ENCODE data around the gene FES.

DNA sequence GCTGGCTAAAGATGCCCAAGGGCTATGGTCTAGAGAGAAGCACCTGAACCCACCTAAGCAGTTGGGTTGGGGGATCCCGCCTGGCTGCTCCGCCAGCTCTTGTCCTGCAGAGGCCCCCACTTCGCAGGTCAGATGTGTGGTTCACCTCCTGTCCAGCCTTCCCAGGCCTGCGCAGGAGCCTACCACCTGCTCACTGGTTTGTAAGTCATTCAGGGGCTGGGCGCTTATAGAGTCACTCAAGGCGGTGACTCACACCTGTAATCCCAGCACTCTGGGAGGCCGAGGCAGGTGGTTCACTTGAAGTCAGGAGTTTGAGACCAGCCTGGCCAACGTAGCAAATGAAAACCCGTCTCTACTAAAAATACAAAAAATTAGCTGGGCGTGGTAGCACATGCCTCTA, 19.8 kb upstream of the FES start:
- TF ChIP-seq, protein P1, sequence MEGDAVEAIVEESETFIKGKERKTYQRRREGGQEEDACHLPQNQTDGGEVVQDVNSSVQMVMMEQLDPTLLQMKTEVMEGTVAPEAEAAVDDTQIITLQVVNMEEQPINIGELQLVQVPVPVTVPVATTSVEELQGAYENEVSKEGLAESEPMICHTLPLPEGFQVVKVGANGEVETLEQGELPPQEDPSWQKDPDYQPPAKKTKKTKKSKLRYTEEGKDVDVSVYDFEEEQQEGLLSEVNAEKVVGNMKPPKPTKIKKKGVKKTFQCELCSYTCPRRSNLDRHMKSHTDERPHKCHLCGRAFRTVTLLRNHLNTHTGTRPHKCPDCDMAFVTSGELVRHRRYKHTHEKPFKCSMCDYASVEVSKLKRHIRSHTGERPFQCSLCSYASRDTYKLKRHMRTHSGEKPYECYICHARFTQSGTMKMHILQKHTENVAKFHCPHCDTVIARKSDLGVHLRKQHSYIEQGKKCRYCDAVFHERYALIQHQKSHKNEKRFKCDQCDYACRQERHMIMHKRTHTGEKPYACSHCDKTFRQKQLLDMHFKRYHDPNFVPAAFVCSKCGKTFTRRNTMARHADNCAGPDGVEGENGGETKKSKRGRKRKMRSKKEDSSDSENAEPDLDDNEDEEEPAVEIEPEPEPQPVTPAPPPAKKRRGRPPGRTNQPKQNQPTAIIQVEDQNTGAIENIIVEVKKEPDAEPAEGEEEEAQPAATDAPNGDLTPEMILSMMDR (IDR thresholded peaks at IDR 0.05), result no peak
- TF ChIP-seq POLR2A (IDR thresholded peaks at IDR 0.05), result no peak
- TF ChIP-seq POLR2AphosphoS5 (IDR thresholded peaks at IDR 0.05), result no peak
- no peak for TF ChIP-seq EP300 (IDR thresholded peaks at IDR 0.05)
